Endodermal cell (in vitro differentiated cells): ENCODE results near the gene SYCE3. TPM values are rescaled to one million over a fixed set of nuclear protein-coding genes. Genes with fewer than 3 reads are reported as not detected.
A peak's percentile ranks its signal among the peaks of the same experiment; 100 is the strongest.

ENCODE experiments used
- DNase-seq: peaks from one replicate; pipeline ENCODE4 v3.0.0-alpha.2; 2017
- H3K27ac ChIP-seq: 2 replicates; pipeline ENCODE4 v1.5.1; 2013; ENCODE audit warnings: mild to moderate bottlenecking, low read depth, low read length, moderate library complexity
- H3K27me3 ChIP-seq: 2 replicates; pipeline ENCODE4 v1.6.1; 2013; ENCODE audit warnings: mild to moderate bottlenecking, low read length, moderate library complexity; ENCODE audit not compliant: insufficient read depth, control insufficient read depth, poor library complexity, severe bottlenecking
- H3K36me3 ChIP-seq: 2 replicates; pipeline ENCODE4 v1.7.0; 2013; ENCODE audit warnings: mild to moderate bottlenecking, low read length, moderate library complexity; ENCODE audit not compliant: control insufficient read depth, insufficient read depth
- H3K4me1 ChIP-seq: one replicate; pipeline ENCODE4 v1.7.0; 2013; ENCODE audit warnings: low read length; ENCODE audit not compliant: control insufficient read depth, insufficient read depth
- H3K4me3 ChIP-seq: 2 replicates; pipeline ENCODE4 v1.5.1; 2013; ENCODE audit warnings: mild to moderate bottlenecking, low read length, moderate library complexity
- H3K9ac ChIP-seq: 2 replicates; pipeline ENCODE4 v1.6.1; 2013; ENCODE audit warnings: mild to moderate bottlenecking, low read length, moderate library complexity; ENCODE audit not compliant: poor library complexity, severe bottlenecking; ENCODE audit errors: extremely low read depth
- H3K9me3 ChIP-seq: 2 replicates; pipeline ENCODE4 v1.6.1; 2013; ENCODE audit warnings: mild to moderate bottlenecking, low read length, moderate library complexity; ENCODE audit not compliant: control insufficient read depth
- H3K27ac Mint-ChIP-seq: 2 replicates; pipeline ENCODE4 v1.8.0; 2020; ENCODE audit warnings: mixed read lengths
- H3K27me3 Mint-ChIP-seq: 2 replicates; pipeline ENCODE4 v1.8.0; 2021; ENCODE audit warnings: mild to moderate bottlenecking, mixed read lengths; ENCODE audit not compliant: insufficient read depth
- H3K36me3 Mint-ChIP-seq: 2 replicates; pipeline ENCODE4 v1.8.0; 2020; ENCODE audit warnings: low read depth, mixed read lengths
- H3K4me1 Mint-ChIP-seq: 2 replicates; pipeline ENCODE4 v1.8.0; 2020; ENCODE audit warnings: mixed read lengths
- H3K4me3 Mint-ChIP-seq: 2 replicates; pipeline ENCODE4 v1.8.0; 2020; ENCODE audit warnings: mild to moderate bottlenecking, moderate library complexity, mixed read lengths
- H3K9me3 Mint-ChIP-seq: 2 replicates; pipeline ENCODE4 v1.8.0; 2020; ENCODE audit warnings: mild to moderate bottlenecking, mixed read lengths
- WGBS, 2 experiments: methylation state at CpG; one replicate each; pipeline versions ENCODE4 v1.1.5 to v1.1.7; 2013; ENCODE audit warnings: missing lambda C conversion rate in 2 of 2, mixed read lengths in 1 of 2; ENCODE audit not compliant: insufficient coverage in 1 of 2, insufficient read length in 1 of 2; 5-methylcytosine and 5-hydroxymethylcytosine counted together
- total RNA-seq, 2 donors: library from RNA; stranded (reverse); fragmentation: NEBNext Ultra II Directional in 1 of 2; extraction: Animal tissue kit (Norgen Biotek cat#: 25700) in 1 of 2; gene quantifications; 2 replicates in 1 of 2; 3 replicates in 1 of 2; pipeline ENCODE4 v1.2.1, GENCODE V29; 2021
- TF ChIP-seq, protein P1 (sequence below): fragments of 200-600 bp; sonication (generic); conservative IDR thresholded peaks from 2 replicates; pipeline ENCODE4 v1.5.0; 2021; ENCODE audit warnings: antibody characterized with exemption, mild to moderate bottlenecking

The SYCE3 gene
- total RNA-seq, 2 donors from 2014 or later: 0.70 to 0.91 TPM

DNA sequence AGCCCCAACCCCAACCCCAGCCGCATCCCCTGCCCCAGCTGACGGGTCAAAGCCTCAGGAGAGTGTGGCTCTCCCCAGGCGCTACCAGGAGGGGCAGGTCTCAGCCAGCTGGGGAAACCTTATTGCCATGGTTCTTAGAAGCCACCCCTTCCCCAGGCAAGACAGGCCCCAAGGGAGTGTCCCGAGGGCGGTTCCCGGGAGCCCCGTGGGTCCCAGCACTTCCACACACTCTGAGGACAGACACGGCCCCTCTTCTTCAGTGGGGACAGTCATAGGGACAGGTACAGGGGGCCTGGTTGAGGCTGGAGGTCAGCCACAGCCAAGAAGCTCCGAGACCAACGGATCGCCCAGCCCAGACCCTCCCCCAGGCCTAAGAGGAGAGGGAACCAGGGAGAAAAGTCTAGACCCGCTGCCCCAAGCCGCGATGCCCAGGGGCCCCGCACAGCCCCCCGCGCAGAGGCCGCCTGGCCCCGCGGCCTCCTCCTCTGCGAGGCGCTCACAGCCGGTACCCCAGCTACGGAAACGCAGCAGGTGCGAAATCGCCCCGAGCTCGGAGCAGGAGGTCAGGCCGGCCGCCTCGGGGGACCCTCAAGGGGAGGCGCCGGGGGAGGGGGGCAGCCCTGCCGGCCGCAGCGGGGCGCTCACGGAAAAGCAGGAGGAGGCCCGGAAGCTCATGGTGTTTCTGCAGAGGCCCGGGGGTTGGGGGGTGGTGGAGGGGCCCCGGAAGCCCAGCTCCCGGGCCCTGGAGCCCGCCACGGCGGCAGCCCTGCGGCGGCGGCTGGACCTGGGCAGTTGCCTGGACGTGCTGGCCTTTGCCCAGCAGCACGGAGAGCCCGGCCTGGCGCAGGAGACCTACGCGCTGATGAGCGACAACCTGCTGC is 14.4 kb downstream of the SYCE3 start:
- peaks cover 14% of the 10 kb centered on the region for H3K27me3 ChIP-seq
- Mint-ChIP-seq H3K27me3 (peaks cover 18% of the 10 kb centered on the region), H3K4me1 (peaks cover 3% of the 10 kb centered on the region), H3K9me3 (no peaks in the 10 kb centered on the region), H3K4me3 (no peak overlapping the region), H3K27ac (no peak overlapping the region), H3K36me3 (no peaks in the 10 kb centered on the region)
- H3K4me3 ChIP-seq: no peak overlapping the region
- 92 to 95% methylated on average over 35 to 56 of the region's 56 CpGs for WGBS, 2 experiments
- H3K9me3 ChIP-seq: no peaks in the 10 kb centered on the region
- H3K36me3 ChIP-seq: no peaks in the 10 kb centered on the region
- no peak overlapping the region for H3K9ac ChIP-seq
- TF ChIP-seq, protein P1, sequence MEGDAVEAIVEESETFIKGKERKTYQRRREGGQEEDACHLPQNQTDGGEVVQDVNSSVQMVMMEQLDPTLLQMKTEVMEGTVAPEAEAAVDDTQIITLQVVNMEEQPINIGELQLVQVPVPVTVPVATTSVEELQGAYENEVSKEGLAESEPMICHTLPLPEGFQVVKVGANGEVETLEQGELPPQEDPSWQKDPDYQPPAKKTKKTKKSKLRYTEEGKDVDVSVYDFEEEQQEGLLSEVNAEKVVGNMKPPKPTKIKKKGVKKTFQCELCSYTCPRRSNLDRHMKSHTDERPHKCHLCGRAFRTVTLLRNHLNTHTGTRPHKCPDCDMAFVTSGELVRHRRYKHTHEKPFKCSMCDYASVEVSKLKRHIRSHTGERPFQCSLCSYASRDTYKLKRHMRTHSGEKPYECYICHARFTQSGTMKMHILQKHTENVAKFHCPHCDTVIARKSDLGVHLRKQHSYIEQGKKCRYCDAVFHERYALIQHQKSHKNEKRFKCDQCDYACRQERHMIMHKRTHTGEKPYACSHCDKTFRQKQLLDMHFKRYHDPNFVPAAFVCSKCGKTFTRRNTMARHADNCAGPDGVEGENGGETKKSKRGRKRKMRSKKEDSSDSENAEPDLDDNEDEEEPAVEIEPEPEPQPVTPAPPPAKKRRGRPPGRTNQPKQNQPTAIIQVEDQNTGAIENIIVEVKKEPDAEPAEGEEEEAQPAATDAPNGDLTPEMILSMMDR: no peak
- no peak for DNase-seq
- no peak overlapping the region for H3K27ac ChIP-seq
- H3K4me1 ChIP-seq: no peaks in the 10 kb centered on the region

DNA sequence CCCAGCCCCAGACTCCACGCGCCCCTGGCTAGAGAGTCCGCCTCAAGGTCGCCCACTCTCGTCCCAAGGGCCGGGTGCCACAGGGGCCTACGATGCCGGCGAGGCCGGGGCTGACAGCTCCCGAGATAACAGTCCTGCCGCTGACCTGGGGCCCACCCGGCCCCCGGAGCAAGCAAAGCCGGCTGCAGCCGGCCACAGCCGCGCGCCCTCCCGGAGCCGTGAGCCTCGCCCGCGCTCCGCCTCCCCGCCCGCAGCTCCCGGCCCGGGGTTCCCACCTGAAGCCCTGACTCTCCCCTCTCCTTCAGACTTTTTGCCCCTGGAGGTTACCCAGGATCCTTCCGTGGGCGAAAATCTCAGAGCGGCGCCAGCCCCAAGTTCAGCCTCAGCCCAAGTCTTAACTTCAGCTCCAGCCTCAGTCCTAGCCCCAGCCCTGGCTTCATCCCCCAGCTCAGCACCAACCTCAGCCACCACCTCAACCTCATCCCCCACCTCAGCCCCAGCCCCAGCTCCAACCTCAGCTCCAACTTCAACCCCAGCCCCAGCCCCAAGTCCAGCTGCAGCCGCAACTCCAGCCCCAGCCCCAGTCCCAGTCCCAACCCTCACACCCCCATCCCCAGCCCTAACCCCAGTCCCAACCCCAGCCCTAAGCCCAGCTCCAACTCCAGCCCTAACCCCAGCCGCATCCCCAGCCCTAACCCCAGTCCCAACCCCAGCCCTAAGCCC is 15.3 kb downstream of the SYCE3 start:
- no peaks in the 10 kb centered on the region for H3K9me3 ChIP-seq
- Mint-ChIP-seq H3K27me3 (peaks cover 18% of the 10 kb centered on the region), H3K4me3 (no peak overlapping the region), H3K27ac (no peak overlapping the region), H3K9me3 (no peaks in the 10 kb centered on the region), H3K36me3 (no peaks in the 10 kb centered on the region), H3K4me1 (peaks cover 3% of the 10 kb centered on the region)
- no peak overlapping the region for H3K4me3 ChIP-seq
- H3K36me3 ChIP-seq: no peaks in the 10 kb centered on the region
- peaks cover 14% of the 10 kb centered on the region for H3K27me3 ChIP-seq
- 93 to 97% methylated on average over 8 to 35 of the region's 35 CpGs for whole genome bisulfite sequencing, 2 experiments
- TF ChIP-seq, protein P1: no peak
- H3K27ac ChIP-seq: no peak overlapping the region
- H3K4me1 ChIP-seq: no peaks in the 10 kb centered on the region
- no peak overlapping the region for H3K9ac ChIP-seq
- DNase-seq: no peak

DNA sequence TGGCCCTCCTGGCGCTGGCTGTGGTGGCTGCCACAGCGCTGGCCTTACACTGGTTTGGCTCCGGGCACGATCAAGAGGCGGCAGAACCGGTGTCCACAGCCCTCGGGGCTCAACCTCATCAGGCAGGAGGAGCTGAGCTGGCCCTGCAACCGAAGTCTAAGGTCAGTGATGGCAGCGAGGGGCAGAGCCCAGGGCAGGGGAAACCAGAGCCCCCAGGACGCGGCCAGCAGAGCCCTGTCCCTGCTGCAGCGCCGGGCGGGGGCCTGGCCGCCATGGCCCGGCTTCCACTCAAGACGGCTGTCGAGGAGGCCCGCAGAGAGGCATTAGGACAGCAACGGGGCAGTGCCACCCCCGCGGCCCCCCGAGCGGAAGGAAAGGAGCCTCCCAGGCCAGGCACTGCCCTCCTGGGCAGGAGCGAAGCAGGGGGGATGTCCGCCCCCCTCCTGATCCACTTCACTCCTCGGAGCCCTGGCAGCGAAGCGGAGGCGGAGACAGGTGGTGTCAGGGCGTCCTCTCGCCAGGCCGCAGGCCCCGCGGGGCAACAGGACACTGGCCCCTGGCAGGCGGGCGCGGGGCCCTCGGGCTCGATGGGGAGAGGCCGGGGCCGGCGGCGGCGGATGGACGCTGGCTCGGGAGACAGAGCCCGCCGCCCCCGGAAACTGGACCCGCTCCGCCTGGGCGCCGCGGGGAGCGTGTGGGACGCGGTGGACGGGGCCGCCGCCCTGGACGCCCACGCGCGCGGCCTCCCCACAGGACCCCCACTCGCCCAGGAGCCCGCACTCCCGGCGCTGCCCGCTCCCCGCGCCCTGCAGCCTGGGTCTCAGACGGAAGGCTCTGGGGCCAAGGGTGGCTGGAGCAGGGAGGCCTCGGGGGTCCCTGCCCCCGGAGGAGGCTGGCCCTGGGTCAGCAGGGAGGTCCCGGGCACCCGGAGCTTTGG is 16.1 kb downstream of the SYCE3 start:
- H3K27ac ChIP-seq: no peak overlapping the region
- H3K27me3 ChIP-seq: peaks cover 14% of the 10 kb centered on the region
- no peaks in the 10 kb centered on the region for H3K4me1 ChIP-seq
- no peaks in the 10 kb centered on the region for H3K36me3 Mint-ChIP-seq
- no peak overlapping the region for H3K9ac ChIP-seq
- 95 to 96% methylated on average over 66 to 77 of the region's 78 CpGs for WGBS, 2 experiments
- no peak overlapping the region for H3K27ac Mint-ChIP-seq
- no peaks in the 10 kb centered on the region for H3K36me3 ChIP-seq
- peaks cover 3% of the 10 kb centered on the region for H3K4me1 Mint-ChIP-seq
- no peak overlapping the region for H3K4me3 ChIP-seq
- DNase-seq: peak; percentile 45
- H3K9me3 Mint-ChIP-seq: no peaks in the 10 kb centered on the region
- TF ChIP-seq, protein P1: no peak
- peaks cover 13% of the 10 kb centered on the region for H3K27me3 Mint-ChIP-seq
- H3K4me3 Mint-ChIP-seq: no peak overlapping the region
- no peaks in the 10 kb centered on the region for H3K9me3 ChIP-seq
